HG03175 (cell line): ENCODE results near the gene ZSCAN9.

Experiments
- ATAC-seq: cut with Tn5 transposase; IDR thresholded peaks from one replicate; pipeline ENCODE4 v1.9.1; 2021; ENCODE audit warnings: mild to moderate bottlenecking, moderate library complexity; ENCODE audit not compliant: unreplicated experiment

The ZSCAN9 gene

DNA sequence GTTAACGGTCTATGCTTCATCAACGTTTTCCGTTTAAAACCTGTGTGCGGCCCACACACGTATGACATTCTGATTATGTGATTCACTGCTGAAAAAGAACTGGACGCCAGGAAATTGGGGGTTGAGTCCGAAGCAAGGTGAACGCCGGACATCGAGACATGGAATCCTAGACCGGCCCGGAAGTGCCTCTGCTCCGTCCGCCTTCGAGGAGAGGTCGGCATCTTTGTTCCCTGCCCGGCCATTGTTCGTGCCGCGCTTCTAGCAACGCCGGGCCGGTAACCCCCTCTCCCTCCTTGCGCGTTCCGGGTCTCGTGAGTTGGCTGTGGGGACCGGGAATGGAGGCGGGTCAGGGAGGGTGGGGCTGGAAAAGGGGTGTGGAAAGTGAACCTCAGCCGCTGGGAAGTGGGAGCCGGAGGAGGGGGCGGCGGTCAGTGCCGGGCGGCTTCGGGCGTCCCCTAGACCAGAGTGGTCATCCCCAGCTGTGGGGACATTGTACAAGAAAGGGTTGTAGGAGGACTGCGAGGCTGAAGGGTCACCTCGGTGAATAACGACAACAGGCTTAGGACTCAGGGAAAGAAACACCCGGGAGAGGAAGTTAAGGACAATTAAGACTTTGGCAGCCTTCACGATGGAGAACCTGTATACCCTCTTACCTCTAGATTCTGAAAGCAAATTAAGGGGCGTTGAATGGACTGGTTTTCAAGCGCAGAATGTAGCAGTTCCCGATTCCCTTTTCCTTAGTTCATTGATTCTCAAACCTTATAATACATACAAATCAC is at the start of gene ZSCAN9:
TSS of gene ZSCAN9 (plus strand) at position 220 of the 779 bp plus-strand sequence. CDS start 1,810 bp downstream, outside the sequence.
- ATAC-seq = peak; percentile 91

- ATAC-seq = no peak
These were observed 48.7 kb upstream of the ZSCAN9 start for GRCh38 chr6:28176373-28176772.

- ATAC-seq = no peak
These were observed 42.8 kb upstream of the ZSCAN9 start for GRCh38 chr6:28182255-28182654.

DNA sequence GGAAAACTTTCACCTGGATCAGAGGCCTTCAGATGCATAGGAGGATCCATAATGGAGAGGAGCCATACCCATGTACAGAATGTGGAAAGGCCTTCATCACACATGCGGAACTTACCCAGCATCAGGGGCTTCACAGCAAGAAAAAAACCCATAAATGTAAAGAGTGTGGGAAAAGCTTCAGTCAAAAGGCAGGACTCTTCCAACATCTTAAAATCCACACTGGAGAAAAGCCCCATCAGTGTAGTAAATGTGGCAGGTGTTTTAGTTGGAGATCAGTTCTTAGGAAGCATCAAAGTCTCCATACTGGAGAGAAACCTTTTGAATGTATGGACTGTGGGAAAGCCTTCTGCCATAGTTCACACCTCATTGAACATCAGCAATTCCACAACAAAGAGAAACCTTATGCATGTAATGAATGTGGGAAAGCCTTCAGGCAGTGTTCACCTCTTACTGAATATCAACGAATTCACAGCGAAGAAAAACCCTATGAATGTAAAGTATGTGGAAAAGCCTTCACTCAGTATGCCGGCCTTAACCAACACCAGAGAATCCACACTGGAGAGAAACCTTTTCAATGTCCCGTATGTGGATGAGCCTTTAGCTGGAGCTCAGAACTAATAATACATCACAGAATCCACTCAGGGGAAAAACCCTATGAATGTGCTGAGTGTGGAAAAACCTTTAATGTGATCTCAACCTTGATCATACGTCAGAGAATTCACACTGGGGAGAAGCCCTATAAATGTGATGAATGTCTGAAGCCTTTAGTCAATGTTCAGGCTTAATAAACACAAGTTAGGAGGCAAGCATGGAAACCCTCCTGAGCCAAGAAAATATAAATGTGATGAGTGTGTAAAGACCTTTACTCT is 36.7 kb upstream of the ZSCAN9 start:
- ATAC-seq = no peak

GRCh38 chr6:28200020-28200419 is 25.1 kb upstream of the ZSCAN9 start:
- no peak for ATAC-seq

DNA sequence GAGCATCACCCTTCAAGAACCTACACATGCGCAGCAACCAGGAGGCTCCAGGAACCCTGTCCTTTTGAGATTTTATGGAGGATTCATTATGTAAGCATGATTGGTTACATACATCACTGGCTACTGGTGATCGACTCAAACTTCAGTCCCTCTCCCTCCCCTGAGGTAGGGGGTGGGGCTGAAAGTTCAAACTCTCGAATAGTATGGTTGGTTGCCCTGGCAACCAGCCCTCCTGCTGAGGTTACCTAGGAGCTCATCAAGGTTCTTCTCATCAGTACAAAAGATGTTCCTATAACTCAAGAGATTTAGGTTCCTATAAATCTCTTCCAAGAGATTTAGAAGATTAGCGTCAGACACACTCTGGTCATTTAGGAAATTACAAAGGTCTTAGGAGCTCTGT is 21.9 kb upstream of the ZSCAN9 start:
- ATAC-seq = no peak

- ATAC-seq = no peak
These were observed 19.2 kb upstream of the ZSCAN9 start for GRCh38 chr6:28205879-28206278.

- no peak for ATAC-seq
These were observed 18.5 kb upstream of the ZSCAN9 start for GRCh38 chr6:28206527-28206926.

DNA sequence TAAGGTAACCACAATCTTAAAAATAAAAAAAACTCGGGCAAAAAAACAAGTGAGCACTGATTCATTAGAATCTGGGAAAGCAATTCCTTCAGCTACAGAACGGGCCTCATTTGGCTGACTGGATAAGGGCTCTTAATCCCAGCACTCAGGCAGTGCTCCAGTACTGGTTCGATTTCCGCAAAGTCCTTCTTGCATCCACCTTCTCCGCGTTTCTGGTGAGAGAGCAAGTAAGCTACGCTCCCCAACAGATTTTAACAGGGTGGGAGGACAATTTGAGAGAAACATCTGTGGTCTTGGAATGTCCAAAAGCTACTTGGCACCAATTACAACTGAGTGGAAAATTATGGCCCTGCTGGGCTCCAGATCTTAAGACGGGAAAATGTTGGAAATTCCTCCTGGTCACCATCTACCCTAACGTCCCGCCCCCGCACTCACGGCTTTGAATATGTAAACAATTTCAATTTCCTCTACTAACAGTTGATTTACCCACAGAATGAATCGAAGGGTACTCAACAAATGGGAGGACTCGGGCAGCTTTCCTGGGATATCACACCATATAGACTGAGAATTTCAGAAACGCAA is 18.1 kb upstream of the ZSCAN9 start:
- no peak for ATAC-seq

- ATAC-seq = peak; percentile 43
These were observed 17.5 kb upstream of the ZSCAN9 start for GRCh38 chr6:28207510-28208110.

DNA sequence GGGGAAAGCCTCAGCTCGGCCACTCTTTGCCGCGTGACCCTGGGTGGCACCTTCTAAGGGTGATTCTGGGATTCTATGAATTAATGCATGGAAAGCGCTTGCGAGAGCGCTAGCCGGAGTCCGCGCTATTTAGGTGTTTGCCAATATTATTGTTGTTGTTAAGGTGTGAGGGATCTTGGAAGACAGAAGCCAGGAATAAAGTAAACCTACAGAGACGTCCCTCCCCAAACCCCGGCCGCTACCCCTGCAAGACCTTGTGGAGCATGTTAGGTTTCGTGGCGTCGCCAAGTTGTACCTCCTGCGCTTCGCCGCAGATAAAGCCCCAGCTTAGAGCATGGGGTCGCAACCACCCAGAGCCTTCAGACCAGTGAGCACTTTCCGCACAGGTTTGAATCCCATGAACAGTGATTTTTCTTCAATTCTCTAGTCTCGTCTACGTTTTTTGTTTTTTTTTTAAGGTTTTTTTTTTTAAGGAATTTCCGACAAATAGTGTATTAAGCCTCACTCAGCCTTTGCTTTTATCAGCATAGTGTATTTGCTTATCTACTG is 16.9 kb upstream of the ZSCAN9 start:
- ATAC-seq = no peak

DNA sequence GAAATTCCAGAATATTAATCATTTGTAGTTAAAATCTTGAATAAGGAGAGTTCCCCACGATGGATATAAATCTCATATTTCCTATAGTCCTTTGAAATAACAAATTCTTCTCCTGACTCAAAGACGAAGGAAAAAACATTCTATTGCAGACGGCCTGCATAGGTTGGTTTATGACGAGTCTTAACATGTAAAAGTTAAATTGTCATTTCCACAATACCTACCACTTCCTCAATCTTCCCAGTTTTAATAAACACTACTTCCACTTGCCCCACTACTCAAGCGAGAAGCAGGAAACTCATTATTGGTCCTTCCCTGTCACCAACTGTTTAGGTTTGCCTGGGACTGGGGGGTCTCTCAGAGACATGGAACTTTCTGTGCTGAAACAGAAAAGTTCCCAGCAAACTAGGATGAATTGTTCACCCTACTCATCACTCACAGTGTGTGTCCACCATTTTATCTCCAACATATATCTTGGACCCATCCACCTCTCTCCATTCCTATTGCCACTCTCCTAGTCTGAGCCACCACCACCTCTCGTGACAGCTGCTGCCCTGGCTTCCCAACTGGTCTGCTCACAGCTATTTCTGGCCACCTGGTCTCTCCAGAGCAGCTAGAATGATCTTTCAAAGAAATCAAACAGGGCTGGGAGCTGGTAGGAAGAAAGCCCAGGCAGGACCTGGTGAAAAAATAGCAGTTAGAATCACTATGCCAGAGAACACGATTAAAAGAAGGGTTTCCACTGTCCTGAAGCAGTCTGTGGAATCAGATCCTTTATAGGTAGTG is 15.1 kb upstream of the ZSCAN9 start:
- ATAC-seq = no peak

GRCh38 chr6:28211840-28212509 is 13.1 kb upstream of the ZSCAN9 start:
- ATAC-seq = no peak

- ATAC-seq = no peak
These were observed 12.4 kb upstream of the ZSCAN9 start for GRCh38 chr6:28212510-28213212.

- ATAC-seq = no peak
These were observed 11.9 kb upstream of the ZSCAN9 start for GRCh38 chr6:28213213-28213523.

GRCh38 chr6:28215425-28215824 is 9.7 kb upstream of the ZSCAN9 start:
- ATAC-seq = no peak

DNA sequence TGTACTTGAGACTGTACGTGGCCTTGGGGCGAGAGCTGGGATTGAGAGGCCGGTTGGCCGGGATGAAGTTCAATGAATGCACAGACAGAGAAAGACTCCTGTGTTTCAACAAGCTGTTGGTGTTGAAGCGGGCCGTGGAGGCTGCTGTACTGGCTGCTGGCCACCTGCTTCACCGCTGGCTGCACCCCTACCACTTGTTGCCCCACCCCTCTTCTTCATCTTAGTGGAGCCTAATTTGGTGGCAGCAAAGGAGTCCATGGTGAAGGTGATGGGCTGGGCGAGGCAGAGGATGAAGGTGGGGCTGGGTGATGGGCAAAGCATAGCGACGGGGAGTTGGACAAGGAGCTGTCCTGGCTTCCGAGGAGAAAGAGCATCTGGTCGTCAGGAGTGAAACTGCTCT is 7.2 kb upstream of the ZSCAN9 start:
- no peak for ATAC-seq

- peak; percentile 56 for ATAC-seq
These were observed 6.5 kb upstream of the ZSCAN9 start for GRCh38 chr6:28218312-28219248.
